Endothelial cell of umbilical vein (primary cell): ENCODE data around the gene RAB3D. TPM values are rescaled to one million over a fixed set of nuclear protein-coding genes. Genes with fewer than 3 reads are reported as not detected.

Experiments used
- Bru-seq: library from RNA; stranded (reverse); fragments of 400-500 nt; gene quantifications from one replicate; lab custom pipeline; 2021; lab: Mats Ljungman, UMichigan
- BruChase-seq, 2 experiments: library from RNA; stranded (reverse); fragments of 400-500 nt; gene quantifications; one replicate each; lab custom pipeline; 2021; lab: Mats Ljungman, UMichigan
- BruUV-seq: library from RNA; stranded (reverse); fragments of 400-500 nt; replicated peaks from 2 replicates; lab custom pipeline; 2021; lab: Mats Ljungman, UMichigan
- CTCF ChIA-PET: fragments of 300-600, 350-600 bp; sonication (Branson Sonifier 250); formaldehyde crosslinking; loops from one replicate; lab custom pipeline; 2021; ENCODE audit warnings: antibody characterized with exemption, inconsistent platforms; lab: Charles Lee
- POLR2A ChIA-PET: fragments of 300-600, 350-600 bp; sonication (Branson Sonifier 250); formaldehyde crosslinking; loops from one replicate; lab custom pipeline; 2021; ENCODE audit warnings: antibody characterized with exemption, inconsistent platforms; lab: Charles Lee
- DNase-seq: peaks from one replicate; pipeline ENCODE4 v3.0.0-alpha.2; 2011; ENCODE audit warnings: low read depth, low spot score
- FAIRE-seq: peaks from 2 replicates; lab custom pipeline; 2011; peaks lifted over from hg19 to GRCh38; lab: Jason Lieb, UNC
- H2AFZ ChIP-seq: 2 replicates; pipeline ENCODE4 v1.6.0; 2012; ENCODE audit warnings: low read depth, low read length, control low read depth, inconsistent platforms
- H3K27ac ChIP-seq: 2 replicates; pipeline ENCODE4 v1.5.1; 2011; ENCODE audit warnings: low read depth, mild to moderate bottlenecking, control low read depth, low read length, moderate library complexity; ENCODE audit not compliant: insufficient read depth
- H3K27me3 ChIP-seq, 2 experiments: 2 replicates each; pipeline versions ENCODE4 v1.6.0 to v1.6.1; 2011; ENCODE audit warnings: low read length in 2 of 2, mixed read lengths in 1 of 2; ENCODE audit not compliant: control insufficient read depth in 2 of 2, insufficient read depth in 2 of 2
- H3K36me3 ChIP-seq, 2 experiments: 2 replicates in 1 of 2; 3 replicates in 1 of 2; pipeline ENCODE4 v1.5.1; 2011; ENCODE audit warnings: low read length in 2 of 2, mild to moderate bottlenecking in 1 of 2, moderate library complexity in 1 of 2; ENCODE audit not compliant: control insufficient read depth in 2 of 2, insufficient read depth in 2 of 2; ENCODE audit errors: extremely low read depth in 1 of 2
- H3K4me1 ChIP-seq: 3 replicates; pipeline ENCODE4 v1.5.1; 2011; ENCODE audit warnings: mild to moderate bottlenecking, low read length; ENCODE audit not compliant: control insufficient read depth, insufficient read depth; ENCODE audit errors: extremely low read depth
- H3K4me2 ChIP-seq: 2 replicates; pipeline ENCODE4 v1.6.1; 2011; ENCODE audit warnings: low read length, control low read depth, mixed read lengths; ENCODE audit not compliant: insufficient read depth
- H3K4me3 ChIP-seq, 3 experiments: fragments of 200-600 bp in 1 of 3; sonication (generic), shearing (Covaris generic) in 1 of 3; replicated peaks in 1 of 3; 2 replicates each; pipeline ENCODE4 v1.5.1; 2011 to 2016; ENCODE audit warnings: control low read depth in 3 of 3, low read length in 3 of 3, mild to moderate bottlenecking in 2 of 3, inconsistent platforms in 1 of 3, low read depth in 1 of 3, moderate library complexity in 1 of 3; ENCODE audit not compliant: insufficient read depth in 1 of 3
- H3K79me2 ChIP-seq: 2 replicates; pipeline ENCODE4 v1.6.0; 2012; ENCODE audit warnings: low read length, inconsistent platforms; ENCODE audit not compliant: control insufficient read depth, insufficient read depth
- H3K9ac ChIP-seq: replicated peaks from 2 replicates; pipeline ENCODE3; 2011; ENCODE audit warnings: low read length, control low read depth; ENCODE audit not compliant: insufficient read depth; ENCODE audit errors: extremely low read depth
- H3K9me1 ChIP-seq: replicated peaks from 3 replicates; pipeline ENCODE4 v1.6.0; 2011; ENCODE audit warnings: mild to moderate bottlenecking, low read length; ENCODE audit not compliant: control insufficient read depth, insufficient read depth; ENCODE audit errors: extremely low read depth
- H3K9me3 ChIP-seq: replicated peaks from 2 replicates; pipeline ENCODE4 v1.5.1; 2012; ENCODE audit warnings: low read length, inconsistent platforms; ENCODE audit not compliant: control insufficient read depth, insufficient read depth
- H4K20me1 ChIP-seq: replicated peaks from 2 replicates; pipeline ENCODE3; 2011; ENCODE audit warnings: mild to moderate bottlenecking, low read length; ENCODE audit not compliant: control insufficient read depth, insufficient read depth; ENCODE audit errors: extremely low read depth
- JUN ChIP-seq: IDR thresholded peaks from 2 replicates; pipeline ENCODE4 v1.6.1; 2011; ENCODE audit warnings: borderline replicate concordance, low read depth; ENCODE audit not compliant: insufficient read length, insufficient read depth
- POLR2A ChIP-seq: IDR thresholded peaks from 2 replicates; pipeline ENCODE4 v1.6.1; 2012; ENCODE audit warnings: low read depth, mild to moderate bottlenecking, control low read depth, low read length
- POLR2AphosphoS5 ChIP-seq: IDR thresholded peaks from 2 replicates; pipeline ENCODE4 v1.6.1; 2012; ENCODE audit warnings: low read depth, mild to moderate bottlenecking, control low read depth, low read length, moderate library complexity; ENCODE audit not compliant: insufficient read depth
- dilution Hi-C: fragments of 300-500 bp; cut with MboI; formaldehyde crosslinking; loops from one replicate; pipeline ENCODE4 v1.15.0; 2019; ENCODE audit warnings: low sequenced_read_pairs; ENCODE audit not compliant: extremely low pct_ligation_motif_present
- intact Hi-C: fragments of 100-400 bp; cut with micrococcal nuclease; formaldehyde crosslinking; loops from one replicate; pipeline ENCODE4 v1.10.0; 2022
- long read RNA-seq: library from polyadenylated mRNA; stranded (forward); transcript quantifications from one replicate; pipeline ENCODE4 v2.0.0, GENCODE V29; 2021
- polyA minus RNA-seq, 3 experiments: library from RNA; depleted of rRNA, polyadenylated mRNA; stranded (reverse); fragments of >200 nt; gene quantifications; 1 replicate in 1 of 3; 2 replicates in 2 of 3; pipeline ENCODE4 v1.2.3, GENCODE V29; 2011
- polyA plus RNA-seq, 4 experiments: library from polyadenylated mRNA; depleted of rRNA in 3 of 4; stranded (reverse) in 3 of 4; unstranded in 1 of 4; fragments of >200 nt; gene quantifications; 2 replicates each; pipeline versions ENCODE4 v1.2.1 to v1.2.3, GENCODE V29; 2011 to 2012; ENCODE audit warnings: missing spikeins in 1 of 4
- total RNA-seq: library from RNA; stranded (reverse); gene quantifications from 2 replicates; pipeline ENCODE4 v1.2.3, GENCODE V29; 2021

The RAB3D gene
- total RNA-seq: 41.1 and 48.2 TPM in 2 replicates
- polyA plus RNA-seq: 34.1 and 35.4 TPM in 2 replicates
- 26.2 and 31.8 TPM in 2 replicates for polyA plus RNA-seq (2011; cell fraction: cytosol; rRNA removed)
- 17.1 and 19.0 TPM in 2 replicates for polyA plus RNA-seq (2011; cell fraction: nucleus; rRNA removed)
- polyA plus RNA-seq (2012): 10.4 and 11.5 TPM in 2 replicates
- 143 and 179 TPM in 2 replicates for polyA minus RNA-seq
- polyA minus RNA-seq (2011; cell fraction: cytosol; rRNA and poly(A)+ RNA removed): 15.7 TPM
- polyA minus RNA-seq (2011; cell fraction: nucleus; rRNA and poly(A)+ RNA removed): 23.1 and 24.0 TPM in 2 replicates
- Bru-seq, nascent RNA: percentile 55 among the genes with signal in this experiment
- percentile 87 among the genes with signal in this experiment for BruChase-seq, experiment 1, labeled RNA remaining after a 6-hour chase
- percentile 73 among the genes with signal in this experiment for BruChase-seq, experiment 2, labeled RNA remaining after a 2-hour chase
- long read RNA-seq, full-length matches to known transcripts: 28 of 48 reads
- long read RNA-seq, partial matches to known transcripts: 1 of 48 reads
- long read RNA-seq, other reads (novel, unspliced or antisense): 19 of 48 reads

GRCh38 chr19:11339254-11340098, at the start of gene RAB3D:
Gene RAB3D (minus strand): TSS chr19:11339657. CDS start chr19:11337399, 2,258 bp downstream.
- Histone ChIP-seq H3K27ac (no peak within 1 kb of the TSS), H3K36me3 (peaks cover 0 to 14% of the 10 kb centered on the region in 2 experiments), H3K9me1 (no peaks in the 10 kb centered on the region), H3K4me3 (peak within 1 kb of the TSS; percentile 43 to 91 (median 52)), H4K20me1 (no peaks in the 10 kb centered on the region), H3K9me3 (no peaks in the 10 kb centered on the region), H3K9ac (peak within 1 kb of the TSS; percentile 30), H3K27me3 (no peaks in the 10 kb centered on the region), H3K4me1 (peaks cover 16% of the 10 kb centered on the region), H2AFZ (peak within 1 kb of the TSS; percentile 95), H3K4me2 (peak within 1 kb of the TSS; percentile 83), H3K79me2 (no peaks in the 10 kb centered on the region)
- POLR2A ChIA-PET: interaction anchor here (0.6 kb wide), 1 partner anchor 112 kb away, joined by 3 read pairs; no protein-coding TSS in a partner anchor
- TF ChIP-seq JUN (no peak), POLR2AphosphoS5 (peak; percentile 52), POLR2A (peak; percentile 54)
- dilution Hi-C loops: no loop called here
- peak; percentile 96 for FAIRE-seq
- DNase-seq: peak; percentile 88
- BruUV-seq: no TSS peak
- intact Hi-C loops: loop anchor here (1.0 to 2.0 kb wide), 2 partner anchors 35 to 45 kb away; partner anchors contain the start of gene SWSAP1
- CTCF ChIA-PET: interaction anchor here (0.9 to 2.2 kb wide), 7 partner anchors 8 to 45 kb away, joined by 3 to 23 read pairs (median 6); partner anchors contain the start of gene SWSAP1
